NB4 (cell line): ENCODE data around the gene DNAJB13.

Experiments
- DNase-seq: peaks from one replicate; pipeline ENCODE4 v3.0.0; 2010; ENCODE audit warnings: low read depth
- H3K4me3 ChIP-seq: one replicate; pipeline ENCODE4 v1.5.1; 2011; ENCODE audit warnings: mild to moderate bottlenecking, low read depth, low read length, moderate library complexity
- MAX ChIP-seq: IDR thresholded peaks from 2 replicates; pipeline ENCODE4 v1.6.1; 2011; ENCODE audit warnings: low read depth, low read length
- MYC ChIP-seq: IDR thresholded peaks from 2 replicates; pipeline ENCODE4 v1.6.1; 2011; ENCODE audit warnings: low read depth, low read length
- POLR2A ChIP-seq: IDR thresholded peaks from 2 replicates; pipeline ENCODE4 v1.6.1; 2011; ENCODE audit warnings: mild to moderate bottlenecking; ENCODE audit not compliant: insufficient read length; ENCODE audit errors: extremely low read depth
- TF ChIP-seq, protein P1 (sequence below): IDR thresholded peaks from one replicate; pipeline ENCODE4 v1.5.1; 2012; ENCODE audit warnings: low read depth, low read length

The DNAJB13 gene

GRCh38 chr11:73990730-73991129 lies 39.9 kb downstream of the DNAJB13 start:
- DNase-seq, result no peak
- no peak overlapping the region for H3K4me3 ChIP-seq
- TF ChIP-seq MAX, result no peak

DNA sequence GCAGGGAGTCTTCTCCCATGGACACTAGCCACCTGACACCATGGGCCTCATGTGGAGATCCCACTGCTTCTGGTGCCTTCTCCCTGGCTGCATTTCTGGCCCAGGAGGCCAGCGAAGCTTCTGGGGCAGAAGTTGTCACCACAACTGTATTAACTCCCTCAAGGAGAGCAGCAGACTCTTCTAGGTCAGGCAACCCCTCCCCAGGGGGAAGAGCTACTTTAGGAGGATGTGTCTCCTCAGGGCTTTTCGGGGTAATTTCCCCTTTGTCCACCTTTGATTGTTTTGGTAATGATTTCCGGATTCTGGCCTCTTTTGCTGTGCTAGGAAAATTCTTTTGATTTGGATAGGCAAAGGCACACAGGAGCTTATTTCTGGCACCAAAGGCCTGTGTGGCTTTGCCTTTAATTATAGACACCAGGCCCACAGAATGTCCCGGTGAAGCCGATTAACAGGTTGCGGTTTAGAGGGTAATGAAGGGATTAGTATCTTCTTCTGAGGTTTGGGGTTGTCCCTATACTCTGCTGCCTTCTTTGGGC lies 40.7 kb downstream of the DNAJB13 start:
- TF ChIP-seq MAX (no peak), POLR2A (no peak), MYC (no peak)
- TF ChIP-seq, protein P1, sequence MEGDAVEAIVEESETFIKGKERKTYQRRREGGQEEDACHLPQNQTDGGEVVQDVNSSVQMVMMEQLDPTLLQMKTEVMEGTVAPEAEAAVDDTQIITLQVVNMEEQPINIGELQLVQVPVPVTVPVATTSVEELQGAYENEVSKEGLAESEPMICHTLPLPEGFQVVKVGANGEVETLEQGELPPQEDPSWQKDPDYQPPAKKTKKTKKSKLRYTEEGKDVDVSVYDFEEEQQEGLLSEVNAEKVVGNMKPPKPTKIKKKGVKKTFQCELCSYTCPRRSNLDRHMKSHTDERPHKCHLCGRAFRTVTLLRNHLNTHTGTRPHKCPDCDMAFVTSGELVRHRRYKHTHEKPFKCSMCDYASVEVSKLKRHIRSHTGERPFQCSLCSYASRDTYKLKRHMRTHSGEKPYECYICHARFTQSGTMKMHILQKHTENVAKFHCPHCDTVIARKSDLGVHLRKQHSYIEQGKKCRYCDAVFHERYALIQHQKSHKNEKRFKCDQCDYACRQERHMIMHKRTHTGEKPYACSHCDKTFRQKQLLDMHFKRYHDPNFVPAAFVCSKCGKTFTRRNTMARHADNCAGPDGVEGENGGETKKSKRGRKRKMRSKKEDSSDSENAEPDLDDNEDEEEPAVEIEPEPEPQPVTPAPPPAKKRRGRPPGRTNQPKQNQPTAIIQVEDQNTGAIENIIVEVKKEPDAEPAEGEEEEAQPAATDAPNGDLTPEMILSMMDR, result no peak
- no peak overlapping the region for H3K4me3 ChIP-seq
- no peak for DNase-seq

GRCh38 chr11:73995247-73995646 lies 44.4 kb downstream of the DNAJB13 start:
- TF ChIP-seq MAX (no peak), POLR2A (no peak), MYC (no peak)
- TF ChIP-seq, protein P1, result no peak
- H3K4me3 ChIP-seq, result no peak overlapping the region
- DNase-seq, result peak; percentile 60

- TF ChIP-seq MYC (no peak), POLR2A (no peak), MAX (no peak)
- TF ChIP-seq, protein P1, result no peak
- no peak for DNase-seq
- H3K4me3 ChIP-seq, result no peak overlapping the region
Measured at GRCh38 chr11:73995731-73996130, 44.9 kb downstream of the DNAJB13 start.

- DNase-seq, result no peak
- no peak overlapping the region for H3K4me3 ChIP-seq
- no peak for TF ChIP-seq MYC
- no peak for TF ChIP-seq MAX
- TF ChIP-seq, protein P1, result no peak
- no peak for TF ChIP-seq POLR2A
Measured at GRCh38 chr11:73996161-73996747, 45.4 kb downstream of the DNAJB13 start.

DNA sequence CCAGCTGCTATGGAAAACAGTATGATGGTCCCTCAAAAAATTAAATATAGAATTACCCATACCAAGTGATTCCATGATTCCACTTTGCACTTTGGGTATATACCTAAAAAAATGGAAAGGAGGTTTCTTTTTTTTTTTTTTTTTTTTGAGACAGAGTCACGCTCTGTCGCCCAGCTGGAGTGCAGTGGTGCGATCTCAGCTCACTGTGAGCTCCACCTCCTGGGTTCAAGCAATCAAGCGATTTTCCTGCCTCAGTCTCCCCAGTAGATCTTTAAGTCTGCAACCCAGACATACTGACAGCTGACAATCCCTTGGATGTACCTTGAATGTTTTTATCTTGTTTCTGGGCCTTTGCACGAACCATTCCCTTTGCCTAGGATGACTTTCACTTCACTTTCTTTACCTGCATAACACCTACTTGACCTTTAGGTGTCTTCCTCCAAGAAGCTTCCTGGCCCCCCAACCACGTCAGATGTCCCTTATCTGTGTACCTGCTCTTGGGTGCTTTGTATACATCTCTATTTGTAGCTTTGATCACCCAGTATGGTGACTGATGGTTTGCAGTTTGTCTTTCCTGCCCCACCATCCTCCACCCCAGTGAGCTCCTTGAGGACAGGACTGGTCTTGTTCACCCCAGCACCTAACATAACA lies 46.4 kb downstream of the DNAJB13 start:
- DNase-seq, result no peak
- no peak overlapping the region for H3K4me3 ChIP-seq
- TF ChIP-seq MAX, result no peak
- TF ChIP-seq POLR2A, result no peak
- TF ChIP-seq, protein P1, result no peak
- no peak for TF ChIP-seq MYC
